OCI-LY7 (cell line): Measurements from ENCODE around the gene MEOX2. TPM values are rescaled to one million over a fixed set of nuclear protein-coding genes. Genes with fewer than 3 reads are reported as not detected.

Experiments used
- BruUV-seq: library from RNA; stranded (reverse); fragments of 400-500 nt; replicated peaks from 2 replicates; lab custom pipeline; 2021; lab: Mats Ljungman, UMichigan
- CTCF ChIA-PET: fragments of 300-600 bp; sonication (Branson Sonifier 250); formaldehyde crosslinking; loops from one replicate; lab custom pipeline; 2022; ENCODE audit warnings: antibody characterized with exemption; ENCODE audit not compliant: unreplicated experiment; lab: Charles Lee
- POLR2A ChIA-PET: fragments of 300-600 bp; sonication (Branson Sonifier 250); formaldehyde crosslinking; loops from one replicate; lab custom pipeline; 2022; ENCODE audit warnings: antibody characterized with exemption; lab: Charles Lee
- DNase-seq: peaks from one replicate; pipeline ENCODE4 v3.0.0-alpha.2; 2015; ENCODE audit warnings: low spot score
- H2AFZ ChIP-seq: fragments of 200-600 bp; sonication (generic), shearing (Covaris generic); 2 replicates; pipeline ENCODE4 v1.6.1; 2014; ENCODE audit warnings: mild to moderate bottlenecking, antibody characterized with exemption, low read length, moderate library complexity
- H3K27ac ChIP-seq: fragments of 200-600 bp; sonication (generic); 2 replicates; pipeline ENCODE4 v1.5.1; 2014; ENCODE audit warnings: mixed run types, low read depth, mild to moderate bottlenecking, moderate library complexity, low read length, inconsistent platforms; ENCODE audit not compliant: poor library complexity, severe bottlenecking
- H3K36me3 ChIP-seq: fragments of 200-600 bp; sonication (generic); 2 replicates; pipeline ENCODE4 v1.6.1; 2014; ENCODE audit warnings: mild to moderate bottlenecking, antibody characterized with exemption, low read length, moderate library complexity, mixed read lengths; ENCODE audit not compliant: insufficient read depth
- H3K4me1 ChIP-seq: fragments of 200-600 bp; sonication (generic); 2 replicates; pipeline ENCODE4 v1.5.1; 2014; ENCODE audit warnings: mild to moderate bottlenecking, low read length; ENCODE audit not compliant: insufficient read depth, poor library complexity, severe bottlenecking
- H3K4me2 ChIP-seq: fragments of 200-600 bp; sonication (generic); 2 replicates; pipeline ENCODE4 v1.6.1; 2014; ENCODE audit warnings: mild to moderate bottlenecking, low read length
- H3K4me3 ChIP-seq: fragments of 200-600 bp; sonication (generic); 2 replicates; pipeline ENCODE4 v1.5.1; 2014; ENCODE audit warnings: mild to moderate bottlenecking, low read depth, low read length; ENCODE audit not compliant: poor library complexity, severe bottlenecking
- H3K79me2 ChIP-seq: fragments of 200-600 bp; sonication (generic); 2 replicates; pipeline ENCODE4 v1.6.1; 2016; ENCODE audit warnings: low read depth, mild to moderate bottlenecking, low read length, moderate library complexity, mixed read lengths; ENCODE audit not compliant: insufficient read depth
- H3K9me2 ChIP-seq: fragments of 200-600 bp; sonication (generic); 2 replicates; pipeline ENCODE4 v1.6.1; 2016; ENCODE audit warnings: mild to moderate bottlenecking, low read length, mixed read lengths; ENCODE audit not compliant: insufficient read depth
- H3K9me3 ChIP-seq: fragments of 200-600 bp; sonication (generic); 2 replicates; pipeline ENCODE4 v1.6.1; 2014; ENCODE audit warnings: mild to moderate bottlenecking, mixed run types, low read length, mixed read lengths
- H4K20me1 ChIP-seq: fragments of 200-600 bp; sonication (generic); 2 replicates; pipeline ENCODE4 v1.6.1; 2014; ENCODE audit warnings: mild to moderate bottlenecking, antibody characterized with exemption, low read length, moderate library complexity, mixed read lengths; ENCODE audit not compliant: insufficient read depth
- EZH2phosphoT487 ChIP-seq: fragments of 200-600 bp; sonication (generic); IDR thresholded peaks from 2 replicates; pipeline ENCODE4 v1.6.1; 2018; ENCODE audit warnings: low read depth, borderline replicate concordance, mild to moderate bottlenecking, mixed run types, antibody characterized with exemption, low read length, moderate library complexity, mixed read lengths
- intact Hi-C: fragments of 100-400 bp; cut with micrococcal nuclease; formaldehyde crosslinking; loops from one replicate; pipeline ENCODE4 v1.10.0; 2022; ENCODE audit not compliant: unreplicated experiment
- total RNA-seq, 2 experiments: library from RNA; depleted of rRNA in 1 of 2; stranded (reverse); fragments of >200 nt in 1 of 2; shearing (Covaris generic) in 1 of 2; gene quantifications; 2 replicates each; pipeline ENCODE4 v1.2.3, GENCODE V29; 2014 to 2022
- TF ChIP-seq, protein P1 (sequence below): fragments of 200-600 bp; sonication (generic); conservative IDR thresholded peaks from 2 replicates; pipeline ENCODE4 v1.5.1; 2014; ENCODE audit warnings: mild to moderate bottlenecking, antibody characterized with exemption, low read length, moderate library complexity, mixed read lengths

The MEOX2 gene
- total RNA-seq, 2 experiments from 2014 or later, result not detected

DNA sequence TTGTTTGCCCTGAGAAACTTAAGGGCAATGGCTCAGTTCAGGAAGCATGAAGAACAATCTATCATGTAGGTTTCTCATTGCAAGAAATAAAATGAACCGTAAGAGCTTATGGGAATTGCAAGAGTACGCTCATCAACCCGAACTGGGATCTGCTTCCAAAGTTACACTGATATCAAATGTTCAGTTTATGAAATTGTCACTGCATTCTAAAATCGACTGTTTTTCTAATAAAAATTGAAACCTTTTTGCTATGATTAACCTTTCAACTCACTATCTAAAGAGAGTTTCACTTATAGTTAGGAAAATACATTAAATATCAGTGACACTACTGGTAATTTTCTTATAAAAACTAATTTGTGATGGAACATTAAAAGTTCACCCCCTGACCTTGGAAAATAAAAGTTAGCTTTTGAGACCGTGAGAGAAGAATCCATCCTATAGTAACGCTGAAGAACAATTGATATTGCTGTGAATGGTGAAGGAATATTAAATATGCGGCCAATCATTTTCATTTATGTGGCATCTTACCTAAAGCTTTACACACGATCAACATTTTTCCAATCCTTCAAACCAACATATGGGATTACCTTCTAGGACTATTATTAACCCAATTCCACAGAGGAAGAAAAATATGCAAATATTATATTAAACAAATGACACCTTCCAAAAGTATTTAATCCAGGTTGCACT is 2.2 kb downstream of the MEOX2 start:
- TF ChIP-seq, protein P1, sequence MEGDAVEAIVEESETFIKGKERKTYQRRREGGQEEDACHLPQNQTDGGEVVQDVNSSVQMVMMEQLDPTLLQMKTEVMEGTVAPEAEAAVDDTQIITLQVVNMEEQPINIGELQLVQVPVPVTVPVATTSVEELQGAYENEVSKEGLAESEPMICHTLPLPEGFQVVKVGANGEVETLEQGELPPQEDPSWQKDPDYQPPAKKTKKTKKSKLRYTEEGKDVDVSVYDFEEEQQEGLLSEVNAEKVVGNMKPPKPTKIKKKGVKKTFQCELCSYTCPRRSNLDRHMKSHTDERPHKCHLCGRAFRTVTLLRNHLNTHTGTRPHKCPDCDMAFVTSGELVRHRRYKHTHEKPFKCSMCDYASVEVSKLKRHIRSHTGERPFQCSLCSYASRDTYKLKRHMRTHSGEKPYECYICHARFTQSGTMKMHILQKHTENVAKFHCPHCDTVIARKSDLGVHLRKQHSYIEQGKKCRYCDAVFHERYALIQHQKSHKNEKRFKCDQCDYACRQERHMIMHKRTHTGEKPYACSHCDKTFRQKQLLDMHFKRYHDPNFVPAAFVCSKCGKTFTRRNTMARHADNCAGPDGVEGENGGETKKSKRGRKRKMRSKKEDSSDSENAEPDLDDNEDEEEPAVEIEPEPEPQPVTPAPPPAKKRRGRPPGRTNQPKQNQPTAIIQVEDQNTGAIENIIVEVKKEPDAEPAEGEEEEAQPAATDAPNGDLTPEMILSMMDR, result no peak
- no peak for TF ChIP-seq EZH2phosphoT487
- ChIA-PET CTCF (no interaction called here), POLR2A (no interaction called here)
- intact Hi-C loops, result no loop called here
- no peaks in the 10 kb centered on the region for H3K9me2 ChIP-seq
- no peak for DNase-seq
- H3K27ac ChIP-seq, result no peak overlapping the region
- no peak overlapping the region for H2AFZ ChIP-seq
- no peaks in the 10 kb centered on the region for H3K36me3 ChIP-seq
- BruUV-seq, result no TSS peak
- H4K20me1 ChIP-seq, result no peaks in the 10 kb centered on the region
- no peaks in the 10 kb centered on the region for H3K9me3 ChIP-seq
- no peak overlapping the region for H3K4me2 ChIP-seq
- H3K4me1 ChIP-seq, result no peaks in the 10 kb centered on the region
- H3K79me2 ChIP-seq, result no peaks in the 10 kb centered on the region
- no peak overlapping the region for H3K4me3 ChIP-seq

DNA sequence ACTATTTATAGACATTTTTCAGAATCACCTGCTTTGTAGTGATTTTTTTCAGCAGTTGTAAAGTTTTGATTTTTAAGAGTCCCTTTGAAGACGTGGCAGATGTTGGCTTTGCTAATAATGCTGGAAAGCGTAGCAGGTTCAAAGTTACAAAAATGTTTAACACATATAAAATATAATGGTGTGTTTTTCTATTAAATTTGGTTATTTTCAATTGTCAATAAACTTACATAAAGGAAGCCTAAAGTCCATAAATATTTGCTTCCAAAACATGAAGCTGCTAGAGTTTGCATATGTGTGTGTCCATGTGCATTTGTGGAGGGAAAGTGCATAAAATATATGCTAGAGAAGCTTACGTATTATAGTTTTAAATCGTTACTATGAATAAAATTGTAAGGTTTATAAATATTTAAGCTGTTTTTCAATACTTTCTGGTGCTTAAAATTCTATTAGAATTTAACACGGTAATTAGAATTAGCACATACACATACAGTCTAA is 3.7 kb downstream of the MEOX2 start:
- TF ChIP-seq, protein P1, result no peak
- TF ChIP-seq EZH2phosphoT487, result no peak
- CTCF ChIA-PET, result no interaction called here
- no peak overlapping the region for H3K4me2 ChIP-seq

DNA sequence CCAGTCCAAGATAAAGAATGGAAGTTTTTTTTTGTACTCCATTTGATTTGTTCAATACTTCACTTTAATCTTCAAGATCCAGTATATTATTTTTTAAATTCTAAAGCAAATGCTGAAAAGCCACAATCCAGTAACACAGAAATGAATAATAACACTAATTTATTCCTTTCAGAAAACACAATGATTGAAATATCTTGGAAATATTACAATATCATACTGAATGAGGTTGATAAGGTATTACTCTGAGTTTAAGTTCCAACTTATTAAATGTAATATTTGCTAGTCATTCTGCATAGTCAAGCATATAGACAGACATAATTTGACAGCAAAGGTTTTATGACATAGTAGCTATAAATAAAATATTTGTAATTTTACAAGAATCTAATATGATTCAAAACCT is 4.4 kb downstream of the MEOX2 start:
- Histone ChIP-seq H3K4me3 (no peak overlapping the region), H2AFZ (no peak overlapping the region), H3K9me2 (no peaks in the 10 kb centered on the region), H3K36me3 (no peaks in the 10 kb centered on the region), H3K4me2 (no peak overlapping the region), H3K4me1 (no peaks in the 10 kb centered on the region), H3K79me2 (no peaks in the 10 kb centered on the region), H3K9me3 (no peaks in the 10 kb centered on the region), H3K27ac (no peak overlapping the region), H4K20me1 (no peaks in the 10 kb centered on the region)
- TF ChIP-seq EZH2phosphoT487, result no peak
- TF ChIP-seq, protein P1, result no peak
- CTCF ChIA-PET, result no interaction called here
- no TSS peak for BruUV-seq
- DNase-seq, result no peak
- intact Hi-C loops, result no loop called here
- POLR2A ChIA-PET, result no interaction called here

More for the DNA sequence above, 3.7 kb downstream of the MEOX2 start:
- H4K20me1 ChIP-seq, result no peaks in the 10 kb centered on the region
- H2AFZ ChIP-seq, result no peak overlapping the region
- H3K79me2 ChIP-seq, result no peaks in the 10 kb centered on the region
- no peaks in the 10 kb centered on the region for H3K36me3 ChIP-seq
- no peak for DNase-seq
- H3K9me2 ChIP-seq, result no peaks in the 10 kb centered on the region
- H3K27ac ChIP-seq, result no peak overlapping the region
- intact Hi-C loops, result no loop called here
- H3K4me1 ChIP-seq, result no peaks in the 10 kb centered on the region
- POLR2A ChIA-PET, result no interaction called here
- no peaks in the 10 kb centered on the region for H3K9me3 ChIP-seq
- H3K4me3 ChIP-seq, result no peak overlapping the region
- no TSS peak for BruUV-seq
